Amniotic stem cell (primary cell): ENCODE data around the gene COLQ.
"Not testable (repeated sequence)": the region's sequence is repeated elsewhere in the genome, so short reads cannot be mapped to it uniquely, and the experiment has no call there.

Experiments
- DNase-seq: peaks from one replicate; lab custom pipeline; 2025; lab: John Stamatoyannopoulos, UW

The COLQ gene

DNA sequence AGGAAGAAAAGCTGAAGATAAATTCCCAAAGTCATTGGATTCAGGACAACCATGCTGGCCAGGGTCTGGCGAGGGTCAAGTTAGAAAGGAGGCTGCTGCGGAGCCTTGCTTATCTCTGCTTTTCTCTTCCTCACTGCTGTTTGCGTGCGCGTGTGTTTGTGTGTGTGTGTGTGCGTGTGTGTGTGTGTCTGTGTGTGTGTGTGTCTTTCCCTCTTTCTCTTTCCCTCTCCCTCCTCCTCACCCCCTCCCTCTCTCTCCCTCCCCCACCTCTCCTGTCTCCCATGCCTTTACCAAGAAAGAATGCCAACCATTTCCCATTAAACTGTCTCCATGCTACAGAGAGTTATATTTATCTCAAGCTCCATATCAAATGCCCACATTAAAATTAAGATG, at the start of gene COLQ:
TSS of gene COLQ (minus strand) at position 134 of the 393 bp plus-strand sequence. CDS start at position 53, 81 bp downstream.
- no peak for DNase-seq

GRCh38 chr3:15563190-15563589, 41.7 kb upstream of the COLQ start:
- DNase-seq, result no peak

GRCh38 chr3:15562560-15562959, 41.1 kb upstream of the COLQ start:
- no peak for DNase-seq

DNA sequence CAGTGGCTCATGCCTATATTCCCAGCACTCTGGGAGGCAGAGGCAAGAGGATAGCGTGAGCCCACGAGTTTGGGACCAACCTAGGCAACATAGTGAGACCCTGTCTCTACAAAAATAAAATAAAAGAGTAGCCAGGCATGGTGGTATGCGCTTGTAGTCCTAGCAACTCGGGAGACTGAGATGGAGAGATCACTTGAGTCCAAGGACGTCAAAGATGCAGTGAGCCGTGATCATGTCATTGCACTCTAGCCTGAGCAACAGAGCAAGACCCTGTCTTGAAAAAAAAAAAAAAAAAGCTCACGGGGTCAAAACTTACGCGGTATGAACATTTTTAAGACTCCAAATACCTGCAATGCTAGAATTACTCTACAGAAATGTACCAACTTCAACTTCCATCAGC, 37.1 kb upstream of the COLQ start:
- no peak for DNase-seq

DNA sequence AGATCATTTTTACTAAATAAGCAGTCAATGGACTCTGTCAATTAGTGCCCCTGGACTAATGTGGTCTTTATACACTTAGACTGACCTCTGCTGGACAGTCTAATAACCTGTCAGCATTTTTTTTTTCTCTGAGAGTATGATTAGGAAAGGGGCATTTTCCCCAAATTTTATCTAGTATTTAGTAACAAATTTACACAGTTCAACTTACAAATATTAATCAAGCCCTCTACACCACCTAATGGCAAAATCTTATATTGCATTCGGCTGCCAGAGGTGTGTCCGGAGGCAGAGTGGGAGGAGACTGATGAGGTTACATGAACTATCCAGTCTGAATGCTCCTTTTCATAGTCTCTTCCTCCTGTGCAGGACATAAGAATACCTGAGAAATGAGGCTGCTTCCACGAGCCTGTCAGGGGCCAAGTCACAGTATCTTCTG, 36.0 kb upstream of the COLQ start:
- DNase-seq, result peak; percentile 34

DNA sequence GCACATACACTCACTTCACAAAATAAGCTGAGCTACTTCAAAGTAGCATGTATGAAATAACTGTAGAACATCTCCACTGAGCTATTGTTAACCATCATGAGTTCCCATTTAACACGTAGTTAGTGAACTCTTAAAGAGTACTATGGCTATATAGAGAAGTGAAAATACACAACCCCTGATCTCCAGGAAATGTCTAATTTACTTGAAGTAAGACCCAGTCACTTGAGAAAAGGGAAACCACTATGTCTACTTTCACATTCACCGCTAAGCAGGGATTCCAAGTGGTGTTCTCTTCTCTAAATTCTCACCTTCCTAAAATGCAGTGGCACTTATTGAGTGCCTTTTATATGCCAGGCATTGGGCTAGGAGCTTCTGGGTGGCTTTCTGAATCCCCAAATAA, 35.0 kb upstream of the COLQ start:
- no peak for DNase-seq

GRCh38 chr3:15553749-15554148, 32.2 kb upstream of the COLQ start:
- DNase-seq, result no peak

DNA sequence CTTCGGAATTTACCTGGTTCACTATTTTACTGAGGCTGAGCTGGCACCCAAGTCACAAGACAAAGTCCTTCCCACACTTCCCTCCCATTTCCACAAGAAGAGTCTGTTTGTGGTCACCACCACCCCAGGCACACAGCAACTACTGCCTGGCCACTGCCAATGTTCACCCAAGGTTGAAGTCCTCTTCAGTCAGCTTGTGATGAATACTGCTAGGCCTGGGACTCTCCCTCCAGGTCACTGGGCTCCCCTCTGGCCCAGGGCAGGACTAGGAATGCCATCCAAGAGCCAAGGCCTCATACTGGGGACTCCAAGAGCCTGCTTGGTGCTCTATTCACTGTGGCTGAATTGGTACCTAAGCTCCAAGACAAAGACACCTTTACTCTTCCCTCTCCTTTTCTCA, 30.4 kb upstream of the COLQ start:
- no peak for DNase-seq

DNA sequence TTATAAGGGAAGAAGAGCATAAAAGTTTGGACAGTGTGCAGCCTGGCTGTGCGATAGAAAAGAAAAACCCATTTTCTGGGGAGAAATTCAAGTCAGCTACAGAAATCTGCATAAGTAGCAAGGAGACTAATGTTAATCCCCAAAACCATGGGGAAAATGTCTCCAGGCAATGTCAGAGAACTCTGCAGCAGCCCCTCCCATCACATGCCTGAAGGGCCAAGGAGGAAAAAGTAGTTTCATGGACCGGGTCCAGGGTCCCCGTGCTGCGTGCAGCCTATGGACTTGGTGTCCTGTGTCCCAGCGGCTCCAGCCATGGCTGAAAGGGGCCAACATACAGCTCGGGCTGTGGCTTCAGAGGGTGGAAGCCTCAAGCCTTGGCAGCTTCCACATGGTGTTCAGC, 28.3 kb upstream of the COLQ start:
- DNase-seq, result no peak

GRCh38 chr3:15542614-15543013, 21.1 kb upstream of the COLQ start:
- no peak for DNase-seq

- DNase-seq, result no peak
These were observed 19.9 kb upstream of the COLQ start for GRCh38 chr3:15541371-15541770.

GRCh38 chr3:15539066-15539465, 17.6 kb upstream of the COLQ start:
- no peak for DNase-seq

DNA sequence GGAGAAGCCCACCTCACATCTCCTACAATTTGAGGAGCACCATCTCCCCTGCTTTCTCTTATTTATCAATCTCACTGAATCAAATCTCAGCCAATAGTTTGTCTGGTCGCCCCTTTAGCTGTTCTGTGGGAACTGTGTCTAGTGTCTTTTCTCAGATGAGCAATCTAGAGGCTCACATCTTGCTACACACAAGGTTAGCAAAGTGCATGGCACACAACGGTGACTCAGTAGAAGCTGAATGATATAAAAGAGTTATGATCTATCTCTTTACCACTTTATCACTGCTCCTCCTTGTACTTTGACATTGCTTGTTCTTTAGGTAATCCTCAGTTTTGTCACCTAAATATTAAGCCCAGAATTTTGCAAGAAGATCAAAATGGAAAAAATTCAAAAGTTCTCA, 16.8 kb upstream of the COLQ start:
- no peak for DNase-seq

- DNase-seq, result no peak
These were observed 15.3 kb upstream of the COLQ start for GRCh38 chr3:15536856-15537255.

- no peak for DNase-seq
These were observed 14.2 kb upstream of the COLQ start for GRCh38 chr3:15535732-15536131.

DNA sequence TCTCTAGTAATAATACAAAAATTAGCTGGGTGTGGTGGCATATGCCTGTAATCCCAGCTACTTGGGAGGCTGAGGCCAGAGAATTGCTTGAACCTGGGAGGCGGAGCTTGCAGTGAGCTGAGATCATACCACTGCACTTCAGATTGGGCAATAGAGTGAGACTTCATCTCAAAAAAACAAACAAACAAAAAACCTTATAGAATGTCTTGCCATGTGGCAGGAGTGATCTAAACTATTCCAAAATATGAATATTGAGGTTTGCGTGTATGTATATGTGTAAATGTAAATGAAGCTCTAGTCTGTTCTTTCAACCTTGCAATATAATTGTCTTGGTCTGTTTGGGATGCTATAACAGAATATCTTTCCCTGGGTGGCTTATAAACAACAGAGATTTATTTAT, 11.1 kb upstream of the COLQ start:
- not testable (repeated sequence) for DNase-seq

DNA sequence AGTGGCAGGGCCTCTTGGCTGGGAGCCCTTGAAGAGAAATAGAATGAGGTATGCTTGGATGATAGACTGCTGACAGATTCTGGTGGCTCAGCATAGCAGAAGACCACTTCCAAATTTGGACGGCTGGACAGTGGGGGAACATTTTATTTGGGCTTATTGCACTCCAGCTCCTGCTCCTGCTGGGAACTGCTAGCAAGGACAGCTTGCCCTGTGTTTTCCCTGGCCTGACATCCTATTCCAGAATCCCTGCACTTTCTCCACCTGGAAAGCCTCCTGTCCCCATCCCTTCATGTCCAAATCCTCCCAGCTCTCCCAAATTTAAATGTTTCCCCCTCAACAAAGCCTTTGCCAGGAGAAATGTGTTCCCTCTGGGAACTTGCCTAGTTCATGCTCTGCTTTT, 9.8 kb upstream of the COLQ start:
- DNase-seq, result no peak

DNA sequence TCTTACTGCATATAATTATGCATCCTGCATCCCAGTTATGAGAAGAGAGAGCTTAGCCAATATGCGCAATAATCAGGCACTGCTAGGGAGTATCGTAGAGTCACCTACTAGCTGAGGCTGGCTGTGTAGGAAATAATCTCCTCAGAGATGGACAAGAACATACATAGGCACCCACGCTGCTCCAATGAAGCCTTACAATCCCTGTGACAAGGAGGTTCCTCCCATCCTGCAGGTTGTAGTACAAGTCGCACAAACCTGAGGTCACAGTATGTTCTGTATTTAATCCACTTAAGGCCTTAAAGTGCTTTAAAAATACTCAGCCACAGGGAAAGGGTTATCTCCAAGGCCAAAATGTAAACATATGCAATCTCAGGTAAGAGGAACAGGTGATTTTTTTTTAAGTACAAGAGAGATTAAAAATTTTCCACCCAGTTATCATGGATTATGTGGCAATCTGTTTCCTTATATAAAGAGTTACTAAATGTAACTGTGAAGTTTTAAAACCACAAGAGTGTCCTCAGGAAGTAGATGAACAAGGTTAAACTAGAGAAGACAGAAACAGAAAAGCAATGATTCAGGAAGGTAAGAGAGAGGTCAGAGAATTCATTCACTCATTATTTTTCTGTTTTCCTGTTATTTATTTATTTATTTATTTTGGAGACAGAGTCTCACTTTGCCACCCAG, 7.5 kb upstream of the COLQ start:
- no peak for DNase-seq

GRCh38 chr3:15527031-15527459, 5.5 kb upstream of the COLQ start:
- DNase-seq, result no peak

DNA sequence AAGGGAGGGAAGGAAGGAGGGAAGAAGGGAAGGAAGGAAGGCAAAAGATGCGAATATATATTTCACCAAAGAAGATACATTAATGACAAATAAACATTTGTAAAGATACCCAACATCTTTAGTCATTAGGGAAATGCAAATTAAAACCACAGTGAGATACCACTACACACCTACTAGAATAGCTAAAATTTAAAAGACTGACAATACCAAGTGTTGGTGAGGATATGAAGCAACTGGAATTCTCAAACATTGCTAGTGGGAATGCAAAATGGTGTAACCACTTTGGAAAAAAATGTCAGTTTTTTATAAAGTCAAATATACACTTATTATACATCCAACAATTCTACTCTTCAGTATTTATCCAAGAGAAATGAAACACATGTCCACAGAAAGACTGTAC, 4.3 kb upstream of the COLQ start:
- no peak for DNase-seq

- no peak for DNase-seq
These were observed 2.3 kb upstream of the COLQ start for GRCh38 chr3:15523660-15524417.

- DNase-seq, result no peak
These were observed 510 bp upstream of the COLQ start for GRCh38 chr3:15522016-15522415.

DNA sequence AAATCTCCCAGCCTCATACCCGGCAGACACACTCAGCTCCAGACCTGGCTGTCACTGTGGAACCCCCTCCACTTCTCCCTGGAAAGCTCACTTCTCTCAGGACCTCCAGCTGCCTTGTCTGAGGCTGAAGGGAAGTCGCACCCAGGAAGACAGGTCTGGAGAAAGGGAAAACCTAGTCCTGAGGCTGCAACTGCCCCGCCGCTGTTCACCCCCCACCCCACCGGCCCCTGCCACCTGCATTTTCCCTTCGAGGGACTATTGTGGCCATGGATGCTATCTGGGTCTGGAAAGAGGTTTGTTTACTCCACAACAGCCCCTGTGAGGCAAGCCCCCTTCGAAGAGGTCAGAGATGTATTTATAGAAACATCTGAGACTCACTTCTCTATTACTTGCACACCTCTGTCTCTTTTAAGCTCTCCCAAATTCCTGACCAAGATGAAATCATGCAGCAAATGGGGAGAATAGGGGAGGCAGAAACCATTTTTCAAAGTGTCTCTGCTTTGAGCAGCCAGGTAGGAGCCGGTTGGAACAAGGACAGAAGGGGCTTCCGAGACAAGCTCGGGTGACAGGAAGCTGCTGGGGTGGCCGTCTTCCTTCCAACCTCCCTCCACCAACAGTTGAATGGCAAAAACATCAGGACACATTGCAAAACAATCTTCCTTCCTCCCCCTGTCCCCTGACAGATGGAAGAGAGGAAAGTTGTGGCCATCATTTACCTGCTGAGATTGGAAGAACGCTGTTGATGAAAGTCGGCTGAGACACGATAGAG, 518 bp downstream of the COLQ start:
- DNase-seq, result no peak
